GM23338 (cell line): ENCODE results near the gene ADGRG7. TPM values are rescaled to one million over a fixed set of nuclear protein-coding genes. Genes with fewer than 3 reads are reported as not detected.

Experiments used
- ATAC-seq: fragments of 200-7000 bp; cut with Tn5 transposase; 3 replicates; pipeline ENCODE4 v1.9.1; 2020
- DNase-seq: peaks from one replicate; pipeline ENCODE4 v3.0.0-alpha.2; 2015; ENCODE audit warnings: low spot score
- H2AFZ ChIP-seq: fragments of 200-600 bp; sonication (generic); 2 replicates; pipeline ENCODE4 v1.8.0; 2016; ENCODE audit warnings: antibody characterized with exemption, mild to moderate bottlenecking, moderate library complexity
- H3F3A ChIP-seq: fragments of 200-600 bp; sonication (generic); replicated peaks from 2 replicates; pipeline ENCODE4 v1.8.0; 2017; ENCODE audit warnings: antibody characterized with exemption, mixed run types, low read depth
- H3K27ac ChIP-seq: fragments of 200-600 bp; sonication (generic); 2 replicates; pipeline ENCODE4 v1.6.1; 2016; ENCODE audit warnings: low read depth
- H3K27me3 ChIP-seq: fragments of 200-600 bp; sonication (generic); 2 replicates; pipeline ENCODE4 v1.8.0; 2016; ENCODE audit warnings: mild to moderate bottlenecking, mixed run types, moderate library complexity; ENCODE audit not compliant: insufficient read depth
- H3K36me3 ChIP-seq: fragments of 200-600 bp; sonication (generic); 2 replicates; pipeline ENCODE4 v1.8.0; 2016; ENCODE audit warnings: mild to moderate bottlenecking; ENCODE audit not compliant: insufficient read depth
- H3K4me1 ChIP-seq: fragments of 200-600 bp; sonication (generic); 2 replicates; pipeline ENCODE4 v1.8.0; 2016; ENCODE audit warnings: mild to moderate bottlenecking, moderate library complexity; ENCODE audit not compliant: insufficient read depth
- H3K4me2 ChIP-seq: fragments of 200-600 bp; sonication (generic); 2 replicates; pipeline ENCODE4 v1.7.1; 2017; ENCODE audit warnings: mixed run types
- H3K4me3 ChIP-seq: fragments of 200-600 bp; sonication (generic); 2 replicates; pipeline ENCODE4 v1.6.1; 2016; ENCODE audit warnings: mixed run types
- H3K79me2 ChIP-seq: fragments of 200-600 bp; sonication (generic); replicated peaks from 2 replicates; pipeline ENCODE4 v1.8.0; 2017; ENCODE audit warnings: mild to moderate bottlenecking; ENCODE audit not compliant: insufficient read depth
- H3K9me2 ChIP-seq: fragments of 200-600 bp; sonication (generic); 2 replicates; pipeline ENCODE4 v1.8.0; 2017; ENCODE audit not compliant: insufficient read depth
- H4K20me1 ChIP-seq: fragments of 200-600 bp; sonication (generic); replicated peaks from 2 replicates; pipeline ENCODE4 v1.8.0; 2017; ENCODE audit warnings: mild to moderate bottlenecking; ENCODE audit not compliant: insufficient read depth
- H3K27ac Mint-ChIP-seq: 2 replicates; pipeline ENCODE4 v1.8.0; 2020; ENCODE audit warnings: inconsistent platforms, mild to moderate bottlenecking, moderate library complexity, mixed read lengths
- H3K27me3 Mint-ChIP-seq: 3 replicates; pipeline ENCODE4 v1.8.0; 2022; ENCODE audit warnings: low read depth, mild to moderate bottlenecking, moderate library complexity, mixed read lengths, inconsistent platforms; ENCODE audit not compliant: insufficient read depth, poor library complexity
- H3K36me3 Mint-ChIP-seq: 3 replicates; pipeline ENCODE4 v1.8.0; 2021; ENCODE audit warnings: low read depth, mild to moderate bottlenecking, inconsistent platforms, moderate library complexity, mixed read lengths
- H3K4me1 Mint-ChIP-seq: 3 replicates; pipeline ENCODE4 v1.8.0; 2020; ENCODE audit warnings: mild to moderate bottlenecking, inconsistent platforms, mixed read lengths
- H3K4me3 Mint-ChIP-seq: 3 replicates; pipeline ENCODE4 v1.8.0; 2021; ENCODE audit warnings: moderate library complexity, mild to moderate bottlenecking, inconsistent platforms, mixed read lengths
- H3K9me3 Mint-ChIP-seq: 3 replicates; pipeline ENCODE4 v1.8.0; 2020; ENCODE audit warnings: moderate library complexity, mild to moderate bottlenecking, inconsistent platforms, mixed read lengths
- CREB1 ChIP-seq: fragments of 250-450 bp; sonication (Bioruptor Pico); IDR thresholded peaks from 2 replicates; pipeline ENCODE4 v1.5.0; 2020; ENCODE audit warnings: low read depth, mild to moderate bottlenecking, moderate library complexity
- CTCF ChIP-seq, 2 experiments: fragments of 200-600 bp in 1 of 2; sonication (generic) in 1 of 2; conservative IDR thresholded peaks; 2 replicates each; pipeline versions ENCODE4 v1.5.1 to v1.6.1; 2016 to 2017; ENCODE audit warnings: antibody characterized with exemption in 2 of 2, low read depth in 2 of 2, mild to moderate bottlenecking in 2 of 2, moderate library complexity in 1 of 2
- ETS1 ChIP-seq: IDR thresholded peaks from 2 replicates; pipeline ENCODE4 v1.6.1; 2016; ENCODE audit warnings: antibody characterized with exemption
- EZH2phosphoT487 ChIP-seq: fragments of 200-600 bp; sonication (generic); IDR thresholded peaks from one replicate; pipeline ENCODE4 v1.8.1; 2018; ENCODE audit warnings: antibody characterized with exemption; ENCODE audit not compliant: unreplicated experiment
- JUNB ChIP-seq: IDR thresholded peaks from one replicate; pipeline ENCODE4 v1.6.1; 2016; ENCODE audit warnings: antibody characterized with exemption; ENCODE audit not compliant: unreplicated experiment
- NANOG ChIP-seq: IDR thresholded peaks from 2 replicates; pipeline ENCODE4 v1.6.1; 2016; ENCODE audit warnings: antibody characterized with exemption, borderline replicate concordance
- REST ChIP-seq: IDR thresholded peaks from one replicate; pipeline ENCODE4 v1.6.1; 2018; ENCODE audit warnings: antibody characterized with exemption; ENCODE audit not compliant: unreplicated experiment
- STAT1 ChIP-seq: IDR thresholded peaks from one replicate; pipeline ENCODE4 v1.6.1; 2016; ENCODE audit warnings: antibody characterized with exemption; ENCODE audit not compliant: unreplicated experiment
- ZNF114 ChIP-seq: fragments of 250-450 bp; sonication (Bioruptor Pico); IDR thresholded peaks from 2 replicates; pipeline ENCODE4 v1.5.0; 2020; ENCODE audit warnings: mild to moderate bottlenecking, moderate library complexity
- polyA plus RNA-seq: library from polyadenylated mRNA; unstranded; fragments of >200 nt; fragmentation: Nextera tagmentation; extraction: Ambion mirVana; gene quantifications from 2 replicates; pipeline ENCODE4 v1.2.1, GENCODE V29; 2016
- total RNA-seq: library from RNA; depleted of rRNA; stranded (reverse); fragments of >200 nt; shearing (Covaris generic); gene quantifications from 2 replicates; pipeline ENCODE4 v1.2.3, GENCODE V29; 2014

ADGRG7 gene
- total and polyA plus RNA-seq, 2 experiments from 2014 or later: not detected

GRCh38 chr3:100584101-100584660, 25.2 kb upstream of the ADGRG7 start (continued):
- no peak for TF ChIP-seq CTCF (conservative IDR thresholded peaks at IDR 0.05; ENCODE audit: low read depth in 2 of 2)
- no peak for TF ChIP-seq ETS1
- no peak for TF ChIP-seq REST
- no peak for TF ChIP-seq ZNF114
- TF ChIP-seq EZH2phosphoT487: no peak
- TF ChIP-seq STAT1: no peak
- TF ChIP-seq CREB1 (CRISPR knock-in tag): no peak

- H3K9me2 ChIP-seq: no peaks in the 10 kb centered on the region
- no peak overlapping the region for H3K27ac Mint-ChIP-seq
- H3K27ac ChIP-seq: no peak overlapping the region
- H3K4me1 ChIP-seq: no peaks in the 10 kb centered on the region
- H3K27me3 ChIP-seq: no peaks in the 10 kb centered on the region
- no peaks in the 10 kb centered on the region for H3K4me1 Mint-ChIP-seq
- H3K4me3 Mint-ChIP-seq: no peak overlapping the region
- peaks cover 8% of the 10 kb centered on the region; the same call in 1 of the 2 replicates for H3K36me3 ChIP-seq
- peaks cover 22% of the 10 kb centered on the region; the same call in 2 of the 3 replicates for H3K36me3 Mint-ChIP-seq
- DNase-seq: no peak
- ATAC-seq: no peak
- H3F3A ChIP-seq: no peaks in the 10 kb centered on the region
- no peak for TF ChIP-seq JUNB
- TF ChIP-seq NANOG: no peak
- TF ChIP-seq CTCF (conservative IDR thresholded peaks at IDR 0.05; ENCODE audit: low read depth in 2 of 2): no peak
- no peak for TF ChIP-seq REST
- H2AFZ ChIP-seq: no peak overlapping the region
- H3K79me2 ChIP-seq: no peaks in the 10 kb centered on the region
- peaks cover 2% of the 10 kb centered on the region for H3K27me3 Mint-ChIP-seq
- no peak overlapping the region for H3K4me2 ChIP-seq
- no peaks in the 10 kb centered on the region for H4K20me1 ChIP-seq
- no peak overlapping the region for H3K4me3 ChIP-seq
- peaks cover 27% of the 10 kb centered on the region for H3K9me3 Mint-ChIP-seq
Observed at GRCh38 chr3:100586832-100587231, 22.6 kb upstream of the ADGRG7 start.
